HG02588 (cell line): Measurements from ENCODE around the gene SLC22A8.
"Not testable (repeated sequence)": the region's sequence is repeated elsewhere in the genome, so short reads cannot be mapped to it uniquely, and the experiment has no call there.

Experiments used
- ATAC-seq: cut with Tn5 transposase; IDR thresholded peaks from one replicate; pipeline ENCODE4 v1.9.1; 2021; ENCODE audit warnings: mild to moderate bottlenecking, moderate library complexity; ENCODE audit not compliant: unreplicated experiment

Gene SLC22A8

DNA sequence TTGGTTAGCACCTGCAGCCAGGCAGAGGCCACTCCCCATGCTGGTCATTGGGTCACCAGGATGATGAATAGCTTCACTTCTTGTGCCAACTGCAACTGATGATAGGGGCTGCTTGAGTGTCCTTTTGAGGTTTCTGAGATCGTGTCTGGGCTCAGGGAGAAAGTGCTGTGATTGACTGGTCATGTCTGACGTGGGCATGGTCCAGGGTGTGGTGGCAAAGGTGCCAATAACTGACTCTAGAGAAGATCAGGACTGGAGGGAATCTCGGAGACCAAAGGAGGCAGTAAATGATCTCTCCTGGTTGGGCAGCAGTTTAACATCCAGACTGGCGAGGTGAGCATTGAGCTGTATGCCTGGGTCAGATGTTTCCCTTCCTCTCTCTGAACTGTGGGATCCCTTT, 20.9 kb downstream of the SLC22A8 start:
- ATAC-seq: no peak

GRCh38 chr11:62988276-62988675, 27.4 kb downstream of the SLC22A8 start:
- ATAC-seq: no peak

- ATAC-seq: no peak
Measured at GRCh38 chr11:62985041-62985750, 30.4 kb downstream of the SLC22A8 start.

DNA sequence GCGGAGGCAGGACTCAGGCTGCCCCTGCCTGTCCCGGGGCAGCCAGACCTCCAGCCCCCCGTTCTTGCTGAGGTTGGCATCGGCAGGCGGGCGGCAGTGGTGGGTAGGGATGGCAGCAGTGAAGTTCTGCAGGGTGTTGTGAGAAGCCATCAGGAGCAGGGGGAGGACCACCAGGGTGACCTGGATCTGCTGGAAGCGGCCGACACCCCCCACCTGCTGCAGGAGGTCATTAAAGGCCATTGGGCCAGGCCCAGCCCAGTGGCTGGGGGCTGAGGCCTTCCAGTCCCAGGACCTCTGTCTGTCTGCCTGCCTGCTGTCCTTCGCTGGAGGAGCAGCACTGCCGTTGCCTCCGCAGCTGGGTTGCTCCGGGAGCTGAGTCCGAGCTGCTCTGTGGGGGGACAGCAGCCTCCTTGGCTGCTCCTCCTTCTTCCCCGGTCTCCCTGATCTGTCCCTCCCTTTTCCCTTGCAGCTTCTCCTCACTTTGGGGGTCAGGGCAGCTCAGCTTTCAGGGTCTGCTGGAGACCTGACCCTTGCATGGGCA, 31.1 kb downstream of the SLC22A8 start, which contains the start of gene SLC22A6:
TSS of gene SLC22A6 (minus strand) at position 517 of the 541 bp plus-strand sequence. CDS start at position 240, 277 bp downstream.
- ATAC-seq: no peak

- ATAC-seq: no peak
Measured at GRCh38 chr11:62983536-62984199, 32.0 kb downstream of the SLC22A8 start.

GRCh38 chr11:62981743-62982142, 33.9 kb downstream of the SLC22A8 start:
- ATAC-seq: no peak

DNA sequence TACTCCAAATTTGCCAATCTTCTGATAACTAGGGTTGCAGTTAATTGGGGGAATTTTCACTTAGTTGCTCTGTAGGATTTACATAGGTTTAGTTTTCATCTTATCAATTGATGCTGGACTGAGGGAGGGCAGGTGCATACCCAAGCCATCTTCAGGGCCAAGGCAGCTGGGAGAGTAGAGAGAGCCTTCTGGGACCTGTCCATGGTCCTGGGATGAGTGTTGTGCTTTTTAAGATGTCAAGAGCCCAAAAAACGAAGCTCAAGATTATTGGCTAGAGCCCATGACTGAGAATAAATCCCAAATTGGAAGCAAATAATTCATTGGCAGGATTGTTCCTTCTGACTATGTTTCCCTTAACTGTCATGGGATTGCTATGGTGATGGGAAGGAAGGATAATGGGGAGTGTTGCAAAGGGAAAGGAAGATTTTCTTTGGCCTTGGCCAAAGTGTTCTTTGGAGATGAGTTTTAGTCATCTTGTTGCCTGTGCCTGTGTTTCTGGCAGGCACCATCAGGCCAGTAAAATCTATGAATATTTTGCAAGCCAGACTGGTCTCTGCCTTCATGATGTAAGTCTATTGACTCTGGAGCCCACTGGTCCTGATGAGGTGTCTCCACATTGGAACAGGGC, 35.4 kb downstream of the SLC22A8 start:
- no peak for ATAC-seq

DNA sequence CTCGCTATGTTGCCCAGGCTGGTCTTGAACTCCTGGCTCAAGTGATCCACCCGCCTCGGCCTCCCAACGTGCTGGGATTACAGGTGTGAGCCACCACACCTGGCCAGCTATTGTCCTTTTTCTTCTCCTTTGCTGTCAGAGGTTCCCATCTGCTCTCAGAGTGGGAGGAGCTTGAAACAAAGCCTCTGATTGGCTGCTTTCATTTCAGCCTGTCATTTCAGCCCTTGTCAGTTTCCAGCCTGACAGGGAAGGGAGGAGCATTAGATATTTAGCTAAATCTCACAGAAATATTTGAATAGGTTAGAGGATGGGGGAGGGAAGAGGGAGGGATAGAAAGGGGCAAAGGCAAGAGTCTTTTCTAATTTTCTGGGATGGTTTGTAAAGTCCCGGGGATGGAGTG, 39.5 kb downstream of the SLC22A8 start:
- ATAC-seq: no peak

GRCh38 chr11:62974848-62975522, 40.7 kb downstream of the SLC22A8 start:
- no peak for ATAC-seq

DNA sequence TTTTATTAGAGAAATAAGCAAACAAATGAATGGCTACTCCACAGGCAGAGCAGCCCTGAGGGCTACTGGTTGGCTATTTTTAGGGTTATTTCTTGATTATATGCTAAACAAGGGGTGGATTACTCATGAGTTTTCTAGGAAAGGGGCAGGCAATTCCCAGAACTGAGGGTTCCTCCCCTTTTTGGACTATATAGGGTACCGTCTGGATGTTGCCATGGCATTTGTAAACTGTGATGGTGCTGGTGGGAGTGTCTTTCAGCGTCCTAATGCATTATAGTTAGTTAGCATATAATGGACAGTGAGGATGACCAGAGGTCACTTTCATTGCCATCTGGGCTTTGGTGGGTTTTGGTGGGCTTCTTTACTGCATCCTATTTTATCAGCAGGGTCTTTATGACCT, 50.1 kb downstream of the SLC22A8 start:
- ATAC-seq: no peak

- no peak for ATAC-seq
Measured at GRCh38 chr11:62962391-62962790, 53.2 kb downstream of the SLC22A8 start.

DNA sequence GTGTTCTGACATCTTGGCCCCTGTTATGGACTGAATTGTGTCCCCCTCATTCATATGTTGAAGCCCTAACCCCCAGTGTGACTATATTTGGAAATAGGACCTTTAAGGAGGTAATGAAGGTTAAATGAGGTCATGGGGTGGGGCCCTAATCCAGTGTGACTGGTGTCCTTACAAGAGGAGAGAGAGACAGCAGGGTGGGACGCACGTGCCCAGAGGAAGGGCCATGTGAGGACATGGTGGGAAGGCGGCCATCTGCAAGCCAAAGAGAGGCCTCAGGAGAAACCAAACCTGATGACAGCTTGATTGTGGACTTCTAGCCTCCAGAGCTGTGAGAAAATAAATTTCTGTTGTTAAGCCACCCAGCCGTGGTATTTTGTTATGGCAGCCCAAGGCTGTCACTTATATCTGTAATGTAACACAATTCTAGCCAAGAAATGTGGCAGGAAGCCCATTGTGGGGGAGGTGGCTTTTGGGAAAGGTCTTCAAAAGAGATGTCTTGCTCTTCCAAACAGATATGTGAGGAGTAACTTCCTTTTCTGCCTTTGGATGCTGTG, 54.5 kb downstream of the SLC22A8 start:
- ATAC-seq: no peak

- no peak for ATAC-seq
Measured at GRCh38 chr11:62959422-62959980, 56.1 kb downstream of the SLC22A8 start.

GRCh38 chr11:62958547-62959421, 56.9 kb downstream of the SLC22A8 start:
- ATAC-seq: no peak

GRCh38 chr11:62957147-62957546, 58.5 kb downstream of the SLC22A8 start:
- no peak for ATAC-seq

- ATAC-seq: no peak
Measured at GRCh38 chr11:62954478-62954877, 61.2 kb downstream of the SLC22A8 start.

DNA sequence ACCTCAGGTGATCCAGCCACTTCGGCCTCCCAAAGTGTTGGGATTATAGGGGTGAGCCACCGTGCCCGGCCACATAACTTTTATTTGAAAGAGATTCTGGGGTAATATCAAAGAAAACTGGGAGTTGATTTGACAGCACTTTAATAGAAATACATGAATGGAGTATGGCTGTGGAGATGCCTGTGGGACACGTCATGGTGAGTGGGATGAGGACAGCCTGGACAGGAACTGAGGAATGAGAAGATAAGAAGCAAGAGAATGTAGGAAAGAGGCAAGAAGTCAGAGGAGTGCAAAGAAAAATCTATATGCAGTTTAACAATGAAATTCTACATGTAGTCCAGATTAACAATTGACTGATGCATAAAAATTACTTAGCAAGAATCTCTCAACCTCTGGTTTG, 61.8 kb downstream of the SLC22A8 start:
- no peak for ATAC-seq

DNA sequence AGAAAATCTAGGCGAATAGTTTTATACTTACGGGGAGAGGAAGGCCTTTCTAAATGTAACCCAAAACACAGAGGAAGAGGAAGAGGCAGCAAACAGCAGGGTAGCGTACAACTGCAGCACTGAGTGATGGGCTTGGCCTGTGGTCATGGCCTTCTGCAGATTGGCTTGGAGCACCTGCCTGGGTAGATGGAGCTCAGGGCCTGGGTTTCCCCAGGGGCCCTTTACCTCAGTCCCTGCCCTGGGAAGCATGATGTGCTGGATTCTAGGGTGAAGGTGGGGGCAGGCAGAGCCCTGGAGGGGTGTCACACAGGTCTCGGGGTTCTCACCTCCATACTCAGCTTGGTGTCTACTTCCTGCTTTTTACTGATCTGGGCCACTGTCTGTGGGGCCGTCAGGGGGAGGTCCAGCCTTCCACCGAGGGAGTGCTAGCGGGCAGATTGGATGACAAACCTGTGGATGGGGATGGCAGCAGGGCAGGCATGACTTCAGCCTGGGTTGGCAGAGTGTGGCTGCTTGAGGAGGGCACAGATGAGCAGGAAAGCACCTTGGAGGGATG, 66.8 kb downstream of the SLC22A8 start:
- no peak for ATAC-seq

GRCh38 chr11:62945538-62945937, 70.1 kb downstream of the SLC22A8 start:
- not testable (repeated sequence) for ATAC-seq
